HG03457 (cell line): ENCODE measurements around the gene BACH2.

ENCODE experiments used
- ATAC-seq: cut with Tn5 transposase; IDR thresholded peaks from one replicate; pipeline ENCODE4 v1.9.1; 2021; ENCODE audit warnings: moderate number of reproducible peaks; ENCODE audit not compliant: unreplicated experiment

Gene BACH2

GRCh38 chr6:89952686-89953085, 344.0 kb downstream of the BACH2 start:
- ATAC-seq, result no peak

GRCh38 chr6:89952105-89952671, 344.5 kb downstream of the BACH2 start:
- ATAC-seq, result no peak

- no peak for ATAC-seq
These were observed 345.0 kb downstream of the BACH2 start for GRCh38 chr6:89951574-89952104.

- no peak for ATAC-seq
These were observed 345.7 kb downstream of the BACH2 start for GRCh38 chr6:89950879-89951391.

- no peak for ATAC-seq
These were observed 346.2 kb downstream of the BACH2 start for GRCh38 chr6:89950446-89950845.

- no peak for ATAC-seq
These were observed 347.8 kb downstream of the BACH2 start for GRCh38 chr6:89948876-89949275.

GRCh38 chr6:89944826-89945407, 351.7 kb downstream of the BACH2 start:
- no peak for ATAC-seq

GRCh38 chr6:89944181-89944755, 352.4 kb downstream of the BACH2 start:
- ATAC-seq, result no peak

- ATAC-seq, result no peak
These were observed 354.0 kb downstream of the BACH2 start for GRCh38 chr6:89942601-89943000.

GRCh38 chr6:89941763-89942497, 354.7 kb downstream of the BACH2 start:
- ATAC-seq, result no peak

GRCh38 chr6:89941031-89941762, 355.4 kb downstream of the BACH2 start:
- ATAC-seq, result no peak

GRCh38 chr6:89940225-89941027, 356.2 kb downstream of the BACH2 start:
- no peak for ATAC-seq

GRCh38 chr6:89939144-89939543, 357.5 kb downstream of the BACH2 start:
- ATAC-seq, result no peak

GRCh38 chr6:89938014-89938413, 358.6 kb downstream of the BACH2 start:
- no peak for ATAC-seq

GRCh38 chr6:89936177-89936576, 360.5 kb downstream of the BACH2 start:
- ATAC-seq, result no peak

- ATAC-seq, result no peak
These were observed 361.8 kb downstream of the BACH2 start for GRCh38 chr6:89934685-89935366.

- no peak for ATAC-seq
These were observed 364.3 kb downstream of the BACH2 start for GRCh38 chr6:89932245-89932802.

- no peak for ATAC-seq
These were observed 365.9 kb downstream of the BACH2 start for GRCh38 chr6:89930789-89931188.

GRCh38 chr6:89928604-89929003, 368.0 kb downstream of the BACH2 start:
- ATAC-seq, result no peak
